ENCODE measurements around the gene YKT6. TPM values are rescaled to one million over a fixed set of nuclear protein-coding genes. Genes with fewer than 3 reads are reported as not detected.

Gene YKT6
- total and polyA plus RNA-seq, 2 of the 8 experiments (the other 6 are each of a cell fraction or from before 2014, with no cell fraction given): 75.3 to 103 TPM

- TF ChIP-seq, protein P1, sequence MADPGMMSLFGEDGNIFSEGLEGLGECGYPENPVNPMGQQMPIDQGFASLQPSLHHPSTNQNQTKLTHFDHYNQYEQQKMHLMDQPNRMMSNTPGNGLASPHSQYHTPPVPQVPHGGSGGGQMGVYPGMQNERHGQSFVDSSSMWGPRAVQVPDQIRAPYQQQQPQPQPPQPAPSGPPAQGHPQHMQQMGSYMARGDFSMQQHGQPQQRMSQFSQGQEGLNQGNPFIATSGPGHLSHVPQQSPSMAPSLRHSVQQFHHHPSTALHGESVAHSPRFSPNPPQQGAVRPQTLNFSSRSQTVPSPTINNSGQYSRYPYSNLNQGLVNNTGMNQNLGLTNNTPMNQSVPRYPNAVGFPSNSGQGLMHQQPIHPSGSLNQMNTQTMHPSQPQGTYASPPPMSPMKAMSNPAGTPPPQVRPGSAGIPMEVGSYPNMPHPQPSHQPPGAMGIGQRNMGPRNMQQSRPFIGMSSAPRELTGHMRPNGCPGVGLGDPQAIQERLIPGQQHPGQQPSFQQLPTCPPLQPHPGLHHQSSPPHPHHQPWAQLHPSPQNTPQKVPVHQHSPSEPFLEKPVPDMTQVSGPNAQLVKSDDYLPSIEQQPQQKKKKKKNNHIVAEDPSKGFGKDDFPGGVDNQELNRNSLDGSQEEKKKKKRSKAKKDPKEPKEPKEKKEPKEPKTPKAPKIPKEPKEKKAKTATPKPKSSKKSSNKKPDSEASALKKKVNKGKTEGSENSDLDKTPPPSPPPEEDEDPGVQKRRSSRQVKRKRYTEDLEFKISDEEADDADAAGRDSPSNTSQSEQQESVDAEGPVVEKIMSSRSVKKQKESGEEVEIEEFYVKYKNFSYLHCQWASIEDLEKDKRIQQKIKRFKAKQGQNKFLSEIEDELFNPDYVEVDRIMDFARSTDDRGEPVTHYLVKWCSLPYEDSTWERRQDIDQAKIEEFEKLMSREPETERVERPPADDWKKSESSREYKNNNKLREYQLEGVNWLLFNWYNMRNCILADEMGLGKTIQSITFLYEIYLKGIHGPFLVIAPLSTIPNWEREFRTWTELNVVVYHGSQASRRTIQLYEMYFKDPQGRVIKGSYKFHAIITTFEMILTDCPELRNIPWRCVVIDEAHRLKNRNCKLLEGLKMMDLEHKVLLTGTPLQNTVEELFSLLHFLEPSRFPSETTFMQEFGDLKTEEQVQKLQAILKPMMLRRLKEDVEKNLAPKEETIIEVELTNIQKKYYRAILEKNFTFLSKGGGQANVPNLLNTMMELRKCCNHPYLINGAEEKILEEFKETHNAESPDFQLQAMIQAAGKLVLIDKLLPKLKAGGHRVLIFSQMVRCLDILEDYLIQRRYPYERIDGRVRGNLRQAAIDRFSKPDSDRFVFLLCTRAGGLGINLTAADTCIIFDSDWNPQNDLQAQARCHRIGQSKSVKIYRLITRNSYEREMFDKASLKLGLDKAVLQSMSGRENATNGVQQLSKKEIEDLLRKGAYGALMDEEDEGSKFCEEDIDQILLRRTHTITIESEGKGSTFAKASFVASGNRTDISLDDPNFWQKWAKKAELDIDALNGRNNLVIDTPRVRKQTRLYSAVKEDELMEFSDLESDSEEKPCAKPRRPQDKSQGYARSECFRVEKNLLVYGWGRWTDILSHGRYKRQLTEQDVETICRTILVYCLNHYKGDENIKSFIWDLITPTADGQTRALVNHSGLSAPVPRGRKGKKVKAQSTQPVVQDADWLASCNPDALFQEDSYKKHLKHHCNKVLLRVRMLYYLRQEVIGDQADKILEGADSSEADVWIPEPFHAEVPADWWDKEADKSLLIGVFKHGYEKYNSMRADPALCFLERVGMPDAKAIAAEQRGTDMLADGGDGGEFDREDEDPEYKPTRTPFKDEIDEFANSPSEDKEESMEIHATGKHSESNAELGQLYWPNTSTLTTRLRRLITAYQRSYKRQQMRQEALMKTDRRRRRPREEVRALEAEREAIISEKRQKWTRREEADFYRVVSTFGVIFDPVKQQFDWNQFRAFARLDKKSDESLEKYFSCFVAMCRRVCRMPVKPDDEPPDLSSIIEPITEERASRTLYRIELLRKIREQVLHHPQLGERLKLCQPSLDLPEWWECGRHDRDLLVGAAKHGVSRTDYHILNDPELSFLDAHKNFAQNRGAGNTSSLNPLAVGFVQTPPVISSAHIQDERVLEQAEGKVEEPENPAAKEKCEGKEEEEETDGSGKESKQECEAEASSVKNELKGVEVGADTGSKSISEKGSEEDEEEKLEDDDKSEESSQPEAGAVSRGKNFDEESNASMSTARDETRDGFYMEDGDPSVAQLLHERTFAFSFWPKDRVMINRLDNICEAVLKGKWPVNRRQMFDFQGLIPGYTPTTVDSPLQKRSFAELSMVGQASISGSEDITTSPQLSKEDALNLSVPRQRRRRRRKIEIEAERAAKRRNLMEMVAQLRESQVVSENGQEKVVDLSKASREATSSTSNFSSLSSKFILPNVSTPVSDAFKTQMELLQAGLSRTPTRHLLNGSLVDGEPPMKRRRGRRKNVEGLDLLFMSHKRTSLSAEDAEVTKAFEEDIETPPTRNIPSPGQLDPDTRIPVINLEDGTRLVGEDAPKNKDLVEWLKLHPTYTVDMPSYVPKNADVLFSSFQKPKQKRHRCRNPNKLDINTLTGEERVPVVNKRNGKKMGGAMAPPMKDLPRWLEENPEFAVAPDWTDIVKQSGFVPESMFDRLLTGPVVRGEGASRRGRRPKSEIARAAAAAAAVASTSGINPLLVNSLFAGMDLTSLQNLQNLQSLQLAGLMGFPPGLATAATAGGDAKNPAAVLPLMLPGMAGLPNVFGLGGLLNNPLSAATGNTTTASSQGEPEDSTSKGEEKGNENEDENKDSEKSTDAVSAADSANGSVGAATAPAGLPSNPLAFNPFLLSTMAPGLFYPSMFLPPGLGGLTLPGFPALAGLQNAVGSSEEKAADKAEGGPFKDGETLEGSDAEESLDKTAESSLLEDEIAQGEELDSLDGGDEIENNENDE (IDR thresholded peaks at IDR 0.05; ENCODE audit: insufficient replicate concordance, low read length): no peak
- no peak for TF ChIP-seq ATF2 (IDR thresholded peaks at IDR 0.05; ENCODE audit: low read length)
These were observed 17.4 kb upstream of the YKT6 start (continued) for GRCh38 chr7:44183386-44183785.

All from H1 (cell line).